GM12878 (cell line): ENCODE measurements around the gene ACTL6B. TPM values are rescaled to one million over a fixed set of nuclear protein-coding genes. Genes with fewer than 3 reads are reported as not detected.

Source experiments
- ATAC-seq: fragments of 200-7000 bp; cut with Tn5 transposase; 3 replicates; pipeline ENCODE4 v1.9.1; 2020; ENCODE audit warnings: mild to moderate bottlenecking, moderate library complexity
- BruUV-seq: library from RNA; stranded (reverse); fragments of 400-500 nt; replicated peaks from 2 replicates; lab custom pipeline; 2021; lab: Mats Ljungman, UMichigan
- CTCF ChIA-PET: fragments of 300-600 bp; sonication (Branson Sonifier 250); formaldehyde crosslinking; extraction: SDS; loops from one replicate; lab custom pipeline; 2021; ENCODE audit warnings: inconsistent platforms; lab: Yijun Ruan, JAX
- POLR2A ChIA-PET: fragments of 350-600 bp; formaldehyde crosslinking; extraction: SDS; loops from one replicate; lab custom pipeline; 2021; ENCODE audit warnings: inconsistent platforms; lab: Charles Lee
- RAD21 ChIA-PET: fragments of 300-600 bp; sonication (Branson Sonifier 250); formaldehyde crosslinking; loops from one replicate; lab custom pipeline; 2023; ENCODE audit warnings: antibody characterized with exemption; ENCODE audit not compliant: unreplicated experiment; lab: Charles Lee
- SMC1A ChIA-PET: fragments of 300-600 bp; sonication (Branson Sonifier 250); formaldehyde crosslinking; loops from one replicate; lab custom pipeline; 2023; ENCODE audit not compliant: unreplicated experiment, uncharacterized antibody; lab: Charles Lee
- DNase-seq: peaks from one replicate; pipeline ENCODE4 v3.0.0-alpha.2; 2011; ENCODE audit warnings: low read depth, low spot score
- FAIRE-seq: peaks from 3 replicates; lab custom pipeline; 2011; peaks lifted over from hg19 to GRCh38; lab: Jason Lieb, UNC
- H2AFZ ChIP-seq: 2 replicates; pipeline ENCODE4 v1.6.0; 2011; ENCODE audit warnings: low read depth, low read length, control low read depth; ENCODE audit not compliant: control insufficient read depth
- H3K27ac ChIP-seq: 2 replicates; pipeline ENCODE4 v1.5.1; 2011; ENCODE audit warnings: control low read depth; ENCODE audit not compliant: control insufficient read depth, insufficient read depth
- H3K27me3 ChIP-seq, 2 experiments: replicated peaks in 1 of 2; 2 replicates each; pipeline versions ENCODE4 v1.6.0 to v1.6.1; 2011; ENCODE audit warnings: low read length in 1 of 2; ENCODE audit not compliant: control insufficient read depth in 2 of 2, insufficient read depth in 2 of 2
- H3K36me3 ChIP-seq, 2 experiments: 2 replicates each; pipeline ENCODE4 v1.5.1; 2011; ENCODE audit warnings: low read length in 1 of 2; ENCODE audit not compliant: control insufficient read depth in 2 of 2, insufficient read depth in 2 of 2
- H3K4me1 ChIP-seq: 2 replicates; pipeline ENCODE4 v1.6.1; 2011; ENCODE audit warnings: mild to moderate bottlenecking, low read length, moderate library complexity, mixed read lengths; ENCODE audit not compliant: control insufficient read depth, insufficient read depth
- H3K4me2 ChIP-seq: 2 replicates; pipeline ENCODE4 v1.6.0; 2011; ENCODE audit warnings: control low read depth; ENCODE audit not compliant: control insufficient read depth, insufficient read depth
- H3K4me3 ChIP-seq: fragments of 200-600 bp; sonication (generic); 2 replicates; pipeline ENCODE4 v1.5.1; 2016
- H3K79me2 ChIP-seq: 2 replicates; pipeline ENCODE4 v1.6.0; 2011; ENCODE audit warnings: low read length; ENCODE audit not compliant: control insufficient read depth, insufficient read depth
- H3K9ac ChIP-seq: 2 replicates; pipeline ENCODE4 v1.8.0; 2011; ENCODE audit warnings: low read length, control low read depth, mixed read lengths; ENCODE audit not compliant: control insufficient read depth, insufficient read depth
- H3K9me3 ChIP-seq: replicated peaks from 3 replicates; pipeline ENCODE4 v1.5.1; 2011; ENCODE audit warnings: mild to moderate bottlenecking, low read length; ENCODE audit not compliant: control insufficient read depth, insufficient read depth
- H4K20me1 ChIP-seq: 2 replicates; pipeline ENCODE4 v1.6.0; 2011; ENCODE audit not compliant: control insufficient read depth, insufficient read depth
- ASH2L ChIP-seq: fragments of 300-600, 200-600 bp; sonication (generic); IDR thresholded peaks from 2 replicates; pipeline ENCODE4 v1.6.1; 2017; ENCODE audit warnings: low read depth, mild to moderate bottlenecking, borderline replicate concordance
- EZH2 ChIP-seq: IDR thresholded peaks from 2 replicates; pipeline ENCODE4 v1.6.1; 2012; ENCODE audit warnings: low read depth, mild to moderate bottlenecking, control low read depth, inconsistent platforms, low read length, borderline replicate concordance; ENCODE audit not compliant: control insufficient read depth
- GABPA ChIP-seq: IDR thresholded peaks from 2 replicates; pipeline ENCODE4 v1.6.1; 2014; ENCODE audit warnings: antibody characterized with exemption, low read depth, mild to moderate bottlenecking, inconsistent platforms
- NFXL1 ChIP-seq: fragments of 450-650 bp; IDR thresholded peaks from 2 replicates; pipeline ENCODE4 v1.6.1; 2017; ENCODE audit warnings: antibody characterized with exemption, mild to moderate bottlenecking, borderline replicate concordance
- NR2C2 ChIP-seq: IDR thresholded peaks from 2 replicates; pipeline ENCODE4 v1.6.1; 2011; ENCODE audit warnings: borderline replicate concordance, low read depth; ENCODE audit not compliant: control insufficient read depth, insufficient read length
- RAD21 ChIP-seq: IDR thresholded peaks from 2 replicates; pipeline ENCODE4 v1.6.1; 2011; ENCODE audit warnings: mild to moderate bottlenecking, low read depth, low read length, moderate library complexity; ENCODE audit not compliant: insufficient read depth
- SIX5 ChIP-seq: IDR thresholded peaks from 2 replicates; pipeline ENCODE4 v1.6.1; 2011; ENCODE audit warnings: mild to moderate bottlenecking, low read depth, low read length, moderate library complexity; ENCODE audit not compliant: severe bottlenecking
- TCF7 ChIP-seq: IDR thresholded peaks from 2 replicates; pipeline ENCODE4 v1.6.1; 2014; ENCODE audit warnings: antibody characterized with exemption, borderline replicate concordance
- ZNF274 ChIP-seq: IDR thresholded peaks from one replicate; pipeline ENCODE4 v1.8.0; 2011; ENCODE audit not compliant: insufficient read length, insufficient read depth
- WGBS: methylation state at CpG from one replicate; pipeline ENCODE4 v1.1.6; 2016; ENCODE audit warnings: low lambda C conversion rate; ENCODE audit not compliant: insufficient replicate concordance, insufficient coverage; ENCODE audit errors: missing lambda C conversion rate; 5-methylcytosine and 5-hydroxymethylcytosine counted together
- in situ Hi-C: fragments of 300-500 bp; cut with MboI; formaldehyde crosslinking; loops from 9 replicates; pipeline ENCODE4 v1.14.3; 2018; ENCODE audit warnings: mixed read lengths
- intact Hi-C: fragments of 100-400 bp; cut with micrococcal nuclease; formaldehyde crosslinking; loops from one replicate; pipeline ENCODE4 v1.14.2; 2022; ENCODE audit not compliant: unreplicated experiment
- polyA plus RNA-seq, 11 experiments: library from polyadenylated mRNA; depleted of rRNA in 4 of 11; unstranded in 6 of 11; stranded (reverse) in 5 of 11; fragments of >200 nt; fragmentation: Nextera tagmentation in 4 of 11; fragmentation: Illumina TruSeq in 1 of 11; extraction: Ambion mirVana in 4 of 11; extraction: Trizol in 1 of 11; gene quantifications; 1 replicate in 1 of 11; 2 replicates in 10 of 11; pipeline versions ENCODE4 v1.2.1 to v1.2.3, GENCODE V29; 2011 to 2016; ENCODE audit warnings: inconsistent platforms in 2 of 11, missing spikeins in 2 of 11, low read depth in 1 of 11
- total RNA-seq, 4 experiments: library from RNA; depleted of rRNA in 3 of 4; stranded (reverse); fragments of >200 nt in 3 of 4; fragmentation: Illumina TruSeq in 1 of 4; extraction: Trizol in 1 of 4; gene quantifications; 2 replicates each; pipeline versions ENCODE4 v1.2.1 to v1.2.3, GENCODE V29; 2013 to 2021
- TF ChIP-seq, protein P1 (sequence below): IDR thresholded peaks from 2 replicates; pipeline ENCODE4 v1.6.1; 2012; ENCODE audit warnings: mild to moderate bottlenecking, low read depth, low read length
- TF ChIP-seq, protein P2 (sequence below): IDR thresholded peaks from 2 replicates; pipeline ENCODE4 v1.6.1; 2011; ENCODE audit warnings: low read depth, low read length, improper control_type of control experiment, borderline replicate concordance
- TF ChIP-seq, protein P3 (sequence below): fragments of 450-650 bp; IDR thresholded peaks from 2 replicates; pipeline ENCODE4 v1.6.1; 2016; ENCODE audit warnings: mild to moderate bottlenecking
- TF ChIP-seq, protein P4 (sequence below): IDR thresholded peaks from 2 replicates; pipeline ENCODE4 v1.6.1; 2012; ENCODE audit warnings: low read depth, low read length, improper control_type of control experiment

ACTL6B gene
- total and polyA plus RNA-seq, 10 of the 15 experiments (the other 5 are each of a cell fraction or from before 2014, with no cell fraction given), result not detected

DNA sequence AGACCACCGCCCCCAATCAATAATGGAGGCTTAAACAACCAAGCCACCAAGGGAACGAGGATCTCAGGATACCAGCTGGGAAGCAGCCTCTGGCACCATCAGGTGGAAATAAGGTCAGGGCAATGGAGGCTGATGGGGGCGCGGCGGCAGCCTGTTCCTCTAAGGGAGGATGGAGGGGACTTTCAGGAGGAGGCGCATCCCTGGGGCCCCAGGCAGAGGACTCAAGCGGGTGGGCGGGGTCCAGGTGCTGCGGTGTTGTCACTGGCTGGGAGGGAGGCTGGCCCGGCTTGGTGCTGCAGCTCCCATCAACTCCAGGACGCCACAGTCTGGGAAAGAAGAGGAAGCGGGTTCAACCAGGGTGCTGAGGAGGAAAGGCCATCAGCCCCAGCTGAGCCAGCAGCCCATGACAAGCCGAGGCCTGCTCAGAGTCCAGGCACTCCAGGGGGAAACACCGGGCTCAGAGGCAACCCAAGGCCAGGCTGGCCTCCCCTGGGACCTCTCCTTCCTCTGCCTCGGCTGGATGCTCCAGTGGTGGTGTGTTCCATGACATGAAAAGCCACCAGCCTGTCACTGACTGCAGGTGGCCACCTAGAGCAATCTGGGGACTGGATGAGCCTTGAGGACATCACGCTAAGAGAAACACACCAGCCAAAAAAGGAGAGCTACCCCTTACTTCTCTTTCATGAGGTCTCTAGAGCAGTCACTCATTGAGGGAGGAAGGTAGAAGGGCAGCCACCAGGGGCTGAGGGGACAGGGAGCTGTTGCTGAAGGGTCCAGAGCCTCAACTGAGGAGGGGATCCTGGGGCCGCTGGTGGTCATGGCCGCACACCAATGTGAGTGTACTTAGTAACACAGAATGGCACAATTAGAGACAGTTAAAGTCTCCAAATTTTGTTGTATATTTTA is 33.2 kb upstream of the ACTL6B start (continued):
- TF ChIP-seq, protein P1, sequence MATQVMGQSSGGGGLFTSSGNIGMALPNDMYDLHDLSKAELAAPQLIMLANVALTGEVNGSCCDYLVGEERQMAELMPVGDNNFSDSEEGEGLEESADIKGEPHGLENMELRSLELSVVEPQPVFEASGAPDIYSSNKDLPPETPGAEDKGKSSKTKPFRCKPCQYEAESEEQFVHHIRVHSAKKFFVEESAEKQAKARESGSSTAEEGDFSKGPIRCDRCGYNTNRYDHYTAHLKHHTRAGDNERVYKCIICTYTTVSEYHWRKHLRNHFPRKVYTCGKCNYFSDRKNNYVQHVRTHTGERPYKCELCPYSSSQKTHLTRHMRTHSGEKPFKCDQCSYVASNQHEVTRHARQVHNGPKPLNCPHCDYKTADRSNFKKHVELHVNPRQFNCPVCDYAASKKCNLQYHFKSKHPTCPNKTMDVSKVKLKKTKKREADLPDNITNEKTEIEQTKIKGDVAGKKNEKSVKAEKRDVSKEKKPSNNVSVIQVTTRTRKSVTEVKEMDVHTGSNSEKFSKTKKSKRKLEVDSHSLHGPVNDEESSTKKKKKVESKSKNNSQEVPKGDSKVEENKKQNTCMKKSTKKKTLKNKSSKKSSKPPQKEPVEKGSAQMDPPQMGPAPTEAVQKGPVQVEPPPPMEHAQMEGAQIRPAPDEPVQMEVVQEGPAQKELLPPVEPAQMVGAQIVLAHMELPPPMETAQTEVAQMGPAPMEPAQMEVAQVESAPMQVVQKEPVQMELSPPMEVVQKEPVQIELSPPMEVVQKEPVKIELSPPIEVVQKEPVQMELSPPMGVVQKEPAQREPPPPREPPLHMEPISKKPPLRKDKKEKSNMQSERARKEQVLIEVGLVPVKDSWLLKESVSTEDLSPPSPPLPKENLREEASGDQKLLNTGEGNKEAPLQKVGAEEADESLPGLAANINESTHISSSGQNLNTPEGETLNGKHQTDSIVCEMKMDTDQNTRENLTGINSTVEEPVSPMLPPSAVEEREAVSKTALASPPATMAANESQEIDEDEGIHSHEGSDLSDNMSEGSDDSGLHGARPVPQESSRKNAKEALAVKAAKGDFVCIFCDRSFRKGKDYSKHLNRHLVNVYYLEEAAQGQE, result no peak
- TF ChIP-seq EZH2 (no peak), RAD21 (peak; percentile 1; the same call in 1 of the 2 replicates), ASH2L (no peak), SIX5 (no peak)

DNA sequence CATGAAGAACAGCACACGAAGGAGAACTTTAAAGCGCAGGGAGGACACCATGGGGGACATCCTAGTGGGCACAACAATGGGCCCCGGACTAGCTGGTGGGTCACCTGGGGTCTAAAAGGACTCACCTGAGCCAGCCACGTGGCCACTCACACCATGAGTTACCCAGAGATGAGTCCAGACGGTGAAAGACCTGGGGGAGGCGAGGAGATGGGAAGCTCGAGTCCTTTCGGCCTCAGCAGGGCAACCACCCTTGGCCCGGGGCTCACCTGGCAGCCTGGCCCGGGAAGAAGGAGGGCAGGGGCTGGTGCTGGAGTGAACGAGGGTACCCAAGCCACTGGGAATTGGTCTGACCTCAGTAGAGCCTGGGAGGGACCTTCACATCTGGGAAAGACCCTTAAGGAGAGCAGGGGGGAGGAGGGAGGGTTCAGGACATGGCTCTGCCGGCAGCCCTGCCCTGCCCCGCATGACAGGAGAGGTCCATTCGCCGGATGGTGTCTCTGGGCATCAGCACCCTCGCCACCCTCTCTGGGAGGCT is 32.1 kb upstream of the ACTL6B start:
- in situ Hi-C loops (loop anchor here (25.0 kb wide), 1 partner anchor 226 kb away; the partner anchor contains the start of gene SPACDR), intact Hi-C loops (no loop called here)
- no peaks in the 10 kb centered on the region for H3K27me3 ChIP-seq
- H4K20me1 ChIP-seq, result no peaks in the 10 kb centered on the region
- peaks cover 25% of the 10 kb centered on the region for H3K4me1 ChIP-seq
- no peak overlapping the region for H3K4me3 ChIP-seq
- WGBS, result 88% methylated on average over 16 of the region's 16 CpGs
- no peak overlapping the region for H3K9ac ChIP-seq
- POLR2A ChIA-PET, result interaction anchor here (0.5 to 1.3 kb wide), 2 partner anchors 17 to 312 kb away, joined by 4 read pairs; partner anchors contain the start of gene POP7
- H3K27ac ChIP-seq, result no peak overlapping the region
- no peak for FAIRE-seq
- no TSS peak for BruUV-seq
- no peak for DNase-seq
- H2AFZ ChIP-seq, result no peak overlapping the region
- CTCF ChIA-PET, result interaction anchor here (1.0 to 6.6 kb wide), 4 partner anchors 10 to 103 kb away, joined by 3 to 57 read pairs (median 44); partner anchors contain the start of genes FBXO24 and LRCH4
- H3K4me2 ChIP-seq, result no peak overlapping the region
- RAD21 ChIA-PET, result no interaction called here
- no peak for ATAC-seq
- SMC1A ChIA-PET, result no interaction called here
- peaks cover 48% of the 10 kb centered on the region for H3K79me2 ChIP-seq
- H3K9me3 ChIP-seq, result no peaks in the 10 kb centered on the region
- peaks cover 0 to 26% of the 10 kb centered on the region in 2 experiments; a peak in 3 of 4 replicates for H3K36me3 ChIP-seq
- TF ChIP-seq, protein P2, sequence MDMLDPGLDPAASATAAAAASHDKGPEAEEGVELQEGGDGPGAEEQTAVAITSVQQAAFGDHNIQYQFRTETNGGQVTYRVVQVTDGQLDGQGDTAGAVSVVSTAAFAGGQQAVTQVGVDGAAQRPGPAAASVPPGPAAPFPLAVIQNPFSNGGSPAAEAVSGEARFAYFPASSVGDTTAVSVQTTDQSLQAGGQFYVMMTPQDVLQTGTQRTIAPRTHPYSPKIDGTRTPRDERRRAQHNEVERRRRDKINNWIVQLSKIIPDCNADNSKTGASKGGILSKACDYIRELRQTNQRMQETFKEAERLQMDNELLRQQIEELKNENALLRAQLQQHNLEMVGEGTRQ, result no peak
- TF ChIP-seq, protein P3, sequence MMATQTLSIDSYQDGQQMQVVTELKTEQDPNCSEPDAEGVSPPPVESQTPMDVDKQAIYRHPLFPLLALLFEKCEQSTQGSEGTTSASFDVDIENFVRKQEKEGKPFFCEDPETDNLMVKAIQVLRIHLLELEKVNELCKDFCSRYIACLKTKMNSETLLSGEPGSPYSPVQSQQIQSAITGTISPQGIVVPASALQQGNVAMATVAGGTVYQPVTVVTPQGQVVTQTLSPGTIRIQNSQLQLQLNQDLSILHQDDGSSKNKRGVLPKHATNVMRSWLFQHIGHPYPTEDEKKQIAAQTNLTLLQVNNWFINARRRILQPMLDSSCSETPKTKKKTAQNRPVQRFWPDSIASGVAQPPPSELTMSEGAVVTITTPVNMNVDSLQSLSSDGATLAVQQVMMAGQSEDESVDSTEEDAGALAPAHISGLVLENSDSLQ, result no peak
- TF ChIP-seq NR2C2 (no peak), GABPA (no peak), TCF7 (no peak), NFXL1 (no peak), ZNF274 (no peak)
- TF ChIP-seq, protein P4, sequence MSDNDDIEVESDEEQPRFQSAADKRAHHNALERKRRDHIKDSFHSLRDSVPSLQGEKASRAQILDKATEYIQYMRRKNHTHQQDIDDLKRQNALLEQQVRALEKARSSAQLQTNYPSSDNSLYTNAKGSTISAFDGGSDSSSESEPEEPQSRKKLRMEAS, result no peak
